ENCODE results near the gene PLCL1.
"Not testable (repeated sequence)": the region's sequence is repeated elsewhere in the genome, so short reads cannot be mapped to it uniquely, and the experiment has no call there.

The PLCL1 gene

GRCh38 chr2:198173242-198173641 lies 368.8 kb downstream of the PLCL1 start:
- TF ChIP-seq JUND (IDR thresholded peaks at IDR 0.05; ENCODE audit: low read depth), result no peak
- no peak for DNase-seq (ENCODE audit: low read depth in 1 of 2, low spot score in 1 of 2)
- in situ Hi-C loops (cut with HindIII; ENCODE audit: low pct_unique_long_range_greater_than_20kb, low sequenced_read_pairs), result no loop called here

- in situ Hi-C loops (cut with HindIII; ENCODE audit: low pct_unique_long_range_greater_than_20kb, low sequenced_read_pairs), result no loop called here
- DNase-seq (ENCODE audit: low read depth in 1 of 2, low spot score in 1 of 2), result no peak
These were observed 369.5 kb downstream of the PLCL1 start for GRCh38 chr2:198173864-198174263.

GRCh38 chr2:198175271-198175670 lies 370.9 kb downstream of the PLCL1 start:
- no peak for DNase-seq (ENCODE audit: low read depth in 1 of 2, low spot score in 1 of 2)
- in situ Hi-C loops (cut with HindIII; ENCODE audit: low pct_unique_long_range_greater_than_20kb, low sequenced_read_pairs), result no loop called here
- TF ChIP-seq JUND (IDR thresholded peaks at IDR 0.05; ENCODE audit: low read depth), result no peak

More at GRCh38 chr2:198173864-198174263, 369.5 kb downstream of the PLCL1 start:
- no peak for TF ChIP-seq JUND (IDR thresholded peaks at IDR 0.05; ENCODE audit: low read depth)

GRCh38 chr2:198177040-198177439 lies 372.6 kb downstream of the PLCL1 start:
- in situ Hi-C loops (cut with HindIII; ENCODE audit: low pct_unique_long_range_greater_than_20kb, low sequenced_read_pairs), result no loop called here
- DNase-seq (ENCODE audit: low read depth in 1 of 2, low spot score in 1 of 2), result no peak
- TF ChIP-seq JUND (IDR thresholded peaks at IDR 0.05; ENCODE audit: low read depth), result no peak

GRCh38 chr2:198178766-198179165 lies 374.4 kb downstream of the PLCL1 start:
- no peak for TF ChIP-seq JUND (IDR thresholded peaks at IDR 0.05; ENCODE audit: low read depth)
- no peak for DNase-seq (ENCODE audit: low read depth in 1 of 2, low spot score in 1 of 2)
- in situ Hi-C loops (cut with HindIII; ENCODE audit: low pct_unique_long_range_greater_than_20kb, low sequenced_read_pairs), result no loop called here

GRCh38 chr2:198186257-198186656 lies 381.9 kb downstream of the PLCL1 start:
- in situ Hi-C loops (cut with HindIII; ENCODE audit: low pct_unique_long_range_greater_than_20kb, low sequenced_read_pairs), result no loop called here
- no peak for TF ChIP-seq JUND (IDR thresholded peaks at IDR 0.05; ENCODE audit: low read depth)
- DNase-seq (ENCODE audit: low read depth in 1 of 2, low spot score in 1 of 2), result no peak

- no peak for TF ChIP-seq JUND (IDR thresholded peaks at IDR 0.05; ENCODE audit: low read depth)
- in situ Hi-C loops (cut with HindIII; ENCODE audit: low pct_unique_long_range_greater_than_20kb, low sequenced_read_pairs), result no loop called here
- DNase-seq (ENCODE audit: low read depth in 1 of 2, low spot score in 1 of 2), result no peak
These were observed 383.4 kb downstream of the PLCL1 start for GRCh38 chr2:198187841-198188240.

- DNase-seq (ENCODE audit: low read depth in 1 of 2, low spot score in 1 of 2), result no peak
- in situ Hi-C loops (cut with HindIII; ENCODE audit: low pct_unique_long_range_greater_than_20kb, low sequenced_read_pairs), result no loop called here
- TF ChIP-seq JUND (IDR thresholded peaks at IDR 0.05; ENCODE audit: low read depth), result no peak
These were observed 384.6 kb downstream of the PLCL1 start for GRCh38 chr2:198188982-198189381.

GRCh38 chr2:198191651-198192050 lies 387.3 kb downstream of the PLCL1 start:
- no peak for TF ChIP-seq JUND (IDR thresholded peaks at IDR 0.05; ENCODE audit: low read depth)
- no peak for DNase-seq (ENCODE audit: low read depth in 1 of 2, low spot score in 1 of 2)
- in situ Hi-C loops (cut with HindIII; ENCODE audit: low pct_unique_long_range_greater_than_20kb, low sequenced_read_pairs), result no loop called here

- in situ Hi-C loops (cut with HindIII; ENCODE audit: low pct_unique_long_range_greater_than_20kb, low sequenced_read_pairs); DNase-seq (ENCODE audit: low read depth in 1 of 2, low spot score in 1 of 2): not testable (repeated sequence)
These were observed 392.2 kb downstream of the PLCL1 start for GRCh38 chr2:198196556-198196955.

Measured in T47D (cell line).